Measurements from ENCODE around the gene RNF152.
A peak's percentile ranks its signal among the peaks of the same experiment; 100 is the strongest.

The RNF152 gene

GRCh38 chr18:61841706-61842105, 51.1 kb downstream of the RNF152 start:
- no peak for TF ChIP-seq JUND (IDR thresholded peaks at IDR 0.05; ENCODE audit: low read depth)
- in situ Hi-C loops (cut with HindIII; ENCODE audit: low pct_unique_long_range_greater_than_20kb, low sequenced_read_pairs): no loop called here
- DNase-seq (ENCODE audit: low read depth in 1 of 2, low spot score in 1 of 2): no peak

- no peak for TF ChIP-seq JUND (IDR thresholded peaks at IDR 0.05; ENCODE audit: low read depth)
- DNase-seq (ENCODE audit: low read depth in 1 of 2, low spot score in 1 of 2): no peak
- in situ Hi-C loops (cut with HindIII; ENCODE audit: low pct_unique_long_range_greater_than_20kb, low sequenced_read_pairs): no loop called here
Measured at GRCh38 chr18:61840324-61840723, 52.5 kb downstream of the RNF152 start.

DNA sequence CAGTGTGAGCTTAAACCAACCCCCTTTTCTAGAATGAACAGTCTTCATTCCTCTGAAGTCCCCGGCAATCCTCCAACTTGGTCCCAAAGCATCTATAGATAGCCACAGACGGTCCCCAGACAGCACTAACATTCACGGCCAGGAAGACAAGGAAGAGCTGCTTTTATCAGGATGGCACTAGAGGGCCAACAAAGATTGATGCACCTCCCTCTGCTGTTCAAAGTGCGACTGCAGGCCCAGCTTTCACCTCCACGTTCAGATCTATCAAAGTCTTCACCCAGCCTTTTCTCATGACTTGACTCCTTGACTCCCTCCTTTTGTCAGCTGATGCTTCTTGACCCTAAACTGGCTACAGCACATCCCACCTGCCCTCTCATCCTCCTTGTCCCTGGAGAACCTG, 54.3 kb downstream of the RNF152 start:
- TF ChIP-seq JUND (IDR thresholded peaks at IDR 0.05; ENCODE audit: low read depth): no peak
- DNase-seq (ENCODE audit: low read depth in 1 of 2, low spot score in 1 of 2): no peak
- in situ Hi-C loops (cut with HindIII; ENCODE audit: low pct_unique_long_range_greater_than_20kb, low sequenced_read_pairs): no loop called here

DNA sequence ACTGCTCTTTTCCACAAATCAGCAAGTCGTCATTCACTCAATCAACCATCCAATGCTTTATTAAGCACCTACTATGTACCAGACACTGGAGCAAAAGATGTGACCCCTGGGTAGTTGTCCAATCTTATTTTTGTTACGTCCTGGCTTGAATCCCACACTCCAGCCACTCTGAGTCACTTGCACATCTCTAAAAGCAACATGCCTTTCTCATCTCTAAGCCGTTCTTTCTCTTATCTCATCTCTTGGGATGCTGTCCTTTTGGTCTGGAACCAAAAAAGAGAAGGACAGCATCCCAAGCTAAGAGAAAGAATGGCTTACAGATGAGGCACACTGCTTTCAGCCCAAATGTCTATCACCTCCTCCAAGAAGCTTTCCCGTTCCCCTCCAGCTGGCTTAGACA, 58.8 kb downstream of the RNF152 start:
- in situ Hi-C loops (cut with HindIII; ENCODE audit: low pct_unique_long_range_greater_than_20kb, low sequenced_read_pairs): no loop called here
- no peak for TF ChIP-seq JUND (IDR thresholded peaks at IDR 0.05; ENCODE audit: low read depth)
- DNase-seq (ENCODE audit: low read depth in 1 of 2, low spot score in 1 of 2): no peak

GRCh38 chr18:61833387-61833786, 59.4 kb downstream of the RNF152 start:
- DNase-seq (ENCODE audit: low read depth in 1 of 2, low spot score in 1 of 2): no peak
- in situ Hi-C loops (cut with HindIII; ENCODE audit: low pct_unique_long_range_greater_than_20kb, low sequenced_read_pairs): no loop called here
- TF ChIP-seq JUND (IDR thresholded peaks at IDR 0.05; ENCODE audit: low read depth): no peak

- in situ Hi-C loops (cut with HindIII; ENCODE audit: low pct_unique_long_range_greater_than_20kb, low sequenced_read_pairs): no loop called here
- TF ChIP-seq JUND (IDR thresholded peaks at IDR 0.05; ENCODE audit: low read depth): no peak
- DNase-seq (ENCODE audit: low read depth in 1 of 2, low spot score in 1 of 2): no peak
Measured at GRCh38 chr18:61832858-61833257, 59.9 kb downstream of the RNF152 start.

GRCh38 chr18:61831071-61831470, 61.7 kb downstream of the RNF152 start:
- in situ Hi-C loops (cut with HindIII; ENCODE audit: low pct_unique_long_range_greater_than_20kb, low sequenced_read_pairs): no loop called here
- no peak for DNase-seq (ENCODE audit: low read depth in 1 of 2, low spot score in 1 of 2)
- TF ChIP-seq JUND (IDR thresholded peaks at IDR 0.05; ENCODE audit: low read depth): no peak

DNA sequence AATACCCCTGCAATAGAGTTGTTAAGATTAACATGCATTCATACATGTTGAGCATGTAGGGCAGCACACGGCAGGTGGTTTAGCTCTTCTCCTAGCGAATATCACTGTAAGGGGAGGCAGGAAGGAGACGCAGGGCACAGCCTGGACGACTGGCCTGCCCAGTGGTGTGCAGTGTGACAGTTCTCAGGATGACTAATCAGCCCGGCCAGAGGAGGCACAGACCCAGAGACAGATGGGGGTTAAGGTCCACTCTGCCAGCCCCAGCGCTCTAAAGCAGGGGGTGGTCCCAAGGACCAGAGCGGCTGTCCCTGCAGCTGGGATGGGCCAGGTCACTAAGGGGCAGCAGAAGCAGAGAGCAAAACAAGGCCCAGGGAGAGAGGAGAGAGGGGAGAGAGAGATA, 63.7 kb downstream of the RNF152 start:
- DNase-seq (ENCODE audit: low read depth in 1 of 2, low spot score in 1 of 2): no peak
- in situ Hi-C loops (cut with HindIII; ENCODE audit: low pct_unique_long_range_greater_than_20kb, low sequenced_read_pairs): no loop called here
- no peak for TF ChIP-seq JUND (IDR thresholded peaks at IDR 0.05; ENCODE audit: low read depth)

- no peak for TF ChIP-seq JUND (IDR thresholded peaks at IDR 0.05; ENCODE audit: low read depth)
- DNase-seq (ENCODE audit: low read depth in 1 of 2, low spot score in 1 of 2): no peak
- in situ Hi-C loops (cut with HindIII; ENCODE audit: low pct_unique_long_range_greater_than_20kb, low sequenced_read_pairs): no loop called here
Measured at GRCh38 chr18:61827591-61827990, 65.2 kb downstream of the RNF152 start.

GRCh38 chr18:61825386-61825785, 67.4 kb downstream of the RNF152 start:
- no peak for DNase-seq (ENCODE audit: low read depth in 1 of 2, low spot score in 1 of 2)
- no peak for TF ChIP-seq JUND (IDR thresholded peaks at IDR 0.05; ENCODE audit: low read depth)
- in situ Hi-C loops (cut with HindIII; ENCODE audit: low pct_unique_long_range_greater_than_20kb, low sequenced_read_pairs): no loop called here

DNA sequence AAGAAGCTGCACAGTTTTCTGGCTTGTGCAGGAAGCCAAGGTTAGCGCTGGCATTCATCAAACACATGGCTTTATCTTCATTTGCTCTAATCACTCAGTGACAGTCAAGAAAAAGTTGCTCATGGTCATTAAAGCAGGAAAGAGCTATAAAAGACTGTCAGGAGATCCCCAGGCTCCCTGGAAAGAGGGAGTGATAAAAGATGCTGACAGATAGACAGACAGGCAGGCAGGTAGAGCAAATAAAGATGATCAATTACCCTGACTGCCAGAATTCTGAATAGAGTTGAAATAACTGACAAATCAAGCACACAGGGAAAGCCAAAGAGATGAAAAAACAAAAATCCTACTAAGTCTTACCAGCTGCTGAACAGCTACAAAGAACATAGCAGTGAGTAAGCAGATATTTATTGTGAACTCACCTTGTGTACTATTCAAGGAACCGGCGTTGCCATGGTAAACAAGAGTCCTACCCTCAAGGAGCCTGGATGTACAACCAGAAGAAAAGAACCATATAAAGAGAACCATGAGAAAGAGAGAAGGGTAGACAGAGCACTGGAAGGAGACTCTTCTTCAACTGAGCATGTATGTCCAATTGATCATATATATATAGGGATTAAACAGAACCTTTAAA, 68.0 kb downstream of the RNF152 start:
- no peak for DNase-seq (ENCODE audit: low read depth in 1 of 2, low spot score in 1 of 2)
- in situ Hi-C loops (cut with HindIII; ENCODE audit: low pct_unique_long_range_greater_than_20kb, low sequenced_read_pairs): no loop called here
- TF ChIP-seq JUND (IDR thresholded peaks at IDR 0.05; ENCODE audit: low read depth): no peak

- peak in 1 of 2 experiments; percentile 53 for DNase-seq (ENCODE audit: low read depth in 1 of 2, low spot score in 1 of 2)
- in situ Hi-C loops (cut with HindIII; ENCODE audit: low pct_unique_long_range_greater_than_20kb, low sequenced_read_pairs): no loop called here
- no peak for TF ChIP-seq JUND (IDR thresholded peaks at IDR 0.05; ENCODE audit: low read depth)
Measured at GRCh38 chr18:61823595-61823994, 69.2 kb downstream of the RNF152 start.

DNA sequence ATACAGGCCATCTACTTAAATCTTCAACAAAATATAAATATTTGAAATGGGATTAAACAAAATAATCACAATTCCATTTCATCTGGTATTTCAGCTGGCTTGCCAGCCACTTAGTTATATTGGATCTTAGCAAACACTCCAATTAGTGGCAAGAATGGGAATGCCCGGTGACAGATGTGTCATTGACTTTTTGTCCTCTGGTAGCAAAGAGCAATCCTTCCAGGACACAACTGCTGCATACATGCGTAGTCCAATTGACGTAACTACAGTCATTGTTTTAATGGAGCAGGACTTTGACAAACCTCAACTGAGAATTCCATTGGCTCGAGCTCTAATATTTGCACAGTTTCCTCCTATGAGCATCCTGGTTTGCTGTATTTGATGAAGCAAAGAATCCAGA, 69.9 kb downstream of the RNF152 start:
- in situ Hi-C loops (cut with HindIII; ENCODE audit: low pct_unique_long_range_greater_than_20kb, low sequenced_read_pairs): no loop called here
- DNase-seq (ENCODE audit: low read depth in 1 of 2, low spot score in 1 of 2): no peak
- no peak for TF ChIP-seq JUND (IDR thresholded peaks at IDR 0.05; ENCODE audit: low read depth)

- in situ Hi-C loops (cut with HindIII; ENCODE audit: low pct_unique_long_range_greater_than_20kb, low sequenced_read_pairs): no loop called here
- no peak for DNase-seq (ENCODE audit: low read depth in 1 of 2, low spot score in 1 of 2)
- no peak for TF ChIP-seq JUND (IDR thresholded peaks at IDR 0.05; ENCODE audit: low read depth)
Measured at GRCh38 chr18:61821748-61822147, 71.1 kb downstream of the RNF152 start.
